GM18498 (cell line): ENCODE measurements around the gene SZT2.
"Not testable (repeated sequence)": the region's sequence is repeated elsewhere in the genome, so short reads cannot be mapped to it uniquely, and the experiment has no call there.

ENCODE experiments used
- ATAC-seq: cut with Tn5 transposase; IDR thresholded peaks from one replicate; pipeline ENCODE4 v1.9.1; 2021; ENCODE audit warnings: mild to moderate bottlenecking, moderate library complexity; ENCODE audit not compliant: unreplicated experiment

SZT2 gene

GRCh38 chr1:43386676-43387075 is 3.0 kb upstream of the SZT2 start:
- ATAC-seq = no peak

GRCh38 chr1:43387976-43388599 is 1.6 kb upstream of the SZT2 start:
- no peak for ATAC-seq

- no peak for ATAC-seq
These were observed 1.1 kb upstream of the SZT2 start for GRCh38 chr1:43388613-43389012.

GRCh38 chr1:43392702-43393101 is 3.0 kb downstream of the SZT2 start:
- no peak for ATAC-seq

- no peak for ATAC-seq
These were observed 5.8 kb downstream of the SZT2 start for GRCh38 chr1:43395523-43395922.

- no peak for ATAC-seq
These were observed 6.4 kb downstream of the SZT2 start for GRCh38 chr1:43396059-43396458.

- ATAC-seq = no peak
These were observed 8.5 kb downstream of the SZT2 start for GRCh38 chr1:43398227-43398626.

GRCh38 chr1:43400441-43400840 is 10.7 kb downstream of the SZT2 start:
- ATAC-seq = not testable (repeated sequence)

GRCh38 chr1:43402089-43402865 is 12.6 kb downstream of the SZT2 start:
- no peak for ATAC-seq

- ATAC-seq = no peak
These were observed 14.7 kb downstream of the SZT2 start for GRCh38 chr1:43404353-43404752.

- ATAC-seq = no peak
These were observed 15.6 kb downstream of the SZT2 start for GRCh38 chr1:43405219-43405875.

- no peak for ATAC-seq
These were observed 16.2 kb downstream of the SZT2 start for GRCh38 chr1:43405876-43406234.

GRCh38 chr1:43410571-43410970 is 20.9 kb downstream of the SZT2 start:
- ATAC-seq = no peak

- not testable (repeated sequence) for ATAC-seq
These were observed 23.7 kb downstream of the SZT2 start for GRCh38 chr1:43413426-43413825.

GRCh38 chr1:43414634-43415223 is 25.0 kb downstream of the SZT2 start:
- no peak for ATAC-seq

GRCh38 chr1:43415901-43416300 is 26.2 kb downstream of the SZT2 start:
- no peak for ATAC-seq

- ATAC-seq = no peak
These were observed 29.2 kb downstream of the SZT2 start for GRCh38 chr1:43418858-43419257.

GRCh38 chr1:43419627-43420425 is 30.1 kb downstream of the SZT2 start:
- ATAC-seq = no peak

- ATAC-seq = no peak
These were observed 31.2 kb downstream of the SZT2 start for GRCh38 chr1:43420874-43421273.

- no peak for ATAC-seq
These were observed 31.7 kb downstream of the SZT2 start for GRCh38 chr1:43421396-43421795.
